HG02642 (cell line): ENCODE measurements around the gene TBXAS1.

Experiments
- ATAC-seq: cut with Tn5 transposase; IDR thresholded peaks from one replicate; pipeline ENCODE4 v1.9.1; 2021; ENCODE audit warnings: mild to moderate bottlenecking; ENCODE audit not compliant: unreplicated experiment, poor library complexity

TBXAS1 gene

GRCh38 chr7:139968931-139969330 lies 139.9 kb downstream of the TBXAS1 start:
- no peak for ATAC-seq

DNA sequence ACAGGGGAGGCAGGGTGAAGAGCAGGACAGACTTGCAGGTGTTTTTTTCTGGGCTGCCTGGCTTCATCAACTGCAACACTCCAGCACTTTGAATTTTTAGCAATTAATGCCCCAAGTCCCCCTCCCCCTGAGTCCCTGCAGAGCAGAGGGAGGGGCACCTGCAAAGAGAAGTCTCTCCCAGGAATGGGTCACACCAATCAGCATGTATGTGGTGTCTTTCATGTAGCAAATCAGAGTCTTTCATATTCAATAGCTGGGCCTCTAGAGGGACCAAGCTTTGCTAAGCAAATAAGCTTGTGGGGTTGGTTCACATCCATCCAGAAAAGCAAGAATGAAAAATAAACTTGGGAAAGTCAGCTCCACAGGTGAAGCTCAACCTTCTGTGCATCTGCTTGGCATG lies 143.0 kb downstream of the TBXAS1 start:
- no peak for ATAC-seq

DNA sequence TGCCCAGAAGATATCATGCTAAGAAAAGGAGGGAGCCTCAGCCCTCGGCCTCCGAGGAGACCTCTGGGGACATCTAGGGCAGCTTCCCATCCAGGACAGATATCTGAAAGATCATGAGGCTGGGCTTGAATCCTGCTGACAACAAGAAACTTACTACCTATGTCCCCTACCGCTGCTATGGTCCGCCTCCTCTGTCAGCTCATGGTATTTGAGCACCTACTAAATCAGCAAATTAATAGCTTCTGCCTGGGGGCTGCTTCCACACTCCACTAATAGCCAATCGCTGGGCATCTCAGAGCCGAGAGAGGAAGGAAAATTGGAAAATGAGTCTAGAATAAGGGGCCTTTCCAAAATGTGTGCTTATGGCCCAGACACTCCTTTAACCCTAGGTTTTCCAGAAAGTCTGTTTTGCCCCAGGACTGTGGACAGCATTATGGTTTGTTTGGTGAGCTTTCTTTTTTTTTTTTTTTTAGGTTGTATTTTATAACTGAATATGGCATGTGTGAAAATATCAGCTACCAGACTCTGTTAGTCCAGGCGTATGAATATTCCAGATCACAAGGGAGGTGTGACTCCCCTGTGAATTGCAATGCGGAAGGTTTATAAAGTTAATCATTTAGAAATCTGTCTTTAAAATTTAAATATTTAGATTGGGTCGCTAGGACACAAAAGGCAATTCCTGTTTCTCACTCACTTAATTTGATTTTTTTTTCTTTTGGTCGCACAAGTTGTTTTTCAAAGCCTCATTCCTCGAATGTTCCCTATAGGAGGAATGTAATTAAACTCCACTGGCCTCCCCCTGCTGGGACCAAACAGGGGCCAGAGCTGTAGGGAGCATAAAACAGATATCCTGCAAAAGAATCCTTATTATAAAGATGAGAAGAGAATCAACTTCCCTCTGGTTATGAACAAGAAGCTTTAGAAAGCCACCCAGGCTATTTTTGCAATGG lies 144.3 kb downstream of the TBXAS1 start:
- no peak for ATAC-seq

- no peak for ATAC-seq
Measured at GRCh38 chr7:139974179-139974811, 145.2 kb downstream of the TBXAS1 start.

DNA sequence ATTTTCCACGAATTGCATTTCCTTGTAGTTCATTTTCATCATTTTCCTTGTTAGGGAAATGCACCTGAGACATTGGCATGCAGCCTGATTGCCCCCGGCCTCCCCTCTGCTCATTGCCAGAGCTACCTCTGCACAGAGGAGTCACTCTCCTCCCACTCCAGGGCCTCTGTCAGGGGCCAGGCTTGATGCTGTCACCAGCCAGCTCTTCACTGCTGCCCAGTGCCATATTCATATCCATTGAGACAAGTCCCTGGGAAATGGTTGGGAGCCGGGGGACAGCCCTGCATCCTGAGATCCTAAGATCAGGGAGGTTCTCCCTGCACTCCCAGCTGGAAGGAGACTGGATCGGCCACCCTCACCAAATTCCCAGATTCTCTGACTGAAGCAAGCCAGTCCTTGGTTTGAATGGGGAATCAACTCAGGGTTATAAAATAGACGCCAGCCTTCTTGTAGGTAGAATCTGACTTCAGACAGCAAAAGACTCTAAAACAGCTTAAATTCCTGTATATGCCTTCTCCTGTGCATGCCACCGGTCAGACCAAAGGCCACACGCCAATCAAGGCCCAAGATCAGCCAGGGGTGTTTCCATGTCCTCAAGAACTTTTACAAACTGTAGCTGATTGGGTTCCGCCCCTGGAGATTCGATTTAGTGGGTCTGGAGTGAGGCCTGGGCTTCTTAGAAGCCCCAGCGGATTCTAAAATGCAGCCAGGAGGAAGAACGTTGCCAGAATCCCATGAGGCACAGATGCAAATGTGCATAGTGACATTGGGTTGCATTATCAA lies 147.2 kb downstream of the TBXAS1 start:
- ATAC-seq = no peak

- no peak for ATAC-seq
Measured at GRCh38 chr7:139976838-139977656, 148.0 kb downstream of the TBXAS1 start.

- ATAC-seq = no peak
Measured at GRCh38 chr7:139981511-139981895, 152.4 kb downstream of the TBXAS1 start.

DNA sequence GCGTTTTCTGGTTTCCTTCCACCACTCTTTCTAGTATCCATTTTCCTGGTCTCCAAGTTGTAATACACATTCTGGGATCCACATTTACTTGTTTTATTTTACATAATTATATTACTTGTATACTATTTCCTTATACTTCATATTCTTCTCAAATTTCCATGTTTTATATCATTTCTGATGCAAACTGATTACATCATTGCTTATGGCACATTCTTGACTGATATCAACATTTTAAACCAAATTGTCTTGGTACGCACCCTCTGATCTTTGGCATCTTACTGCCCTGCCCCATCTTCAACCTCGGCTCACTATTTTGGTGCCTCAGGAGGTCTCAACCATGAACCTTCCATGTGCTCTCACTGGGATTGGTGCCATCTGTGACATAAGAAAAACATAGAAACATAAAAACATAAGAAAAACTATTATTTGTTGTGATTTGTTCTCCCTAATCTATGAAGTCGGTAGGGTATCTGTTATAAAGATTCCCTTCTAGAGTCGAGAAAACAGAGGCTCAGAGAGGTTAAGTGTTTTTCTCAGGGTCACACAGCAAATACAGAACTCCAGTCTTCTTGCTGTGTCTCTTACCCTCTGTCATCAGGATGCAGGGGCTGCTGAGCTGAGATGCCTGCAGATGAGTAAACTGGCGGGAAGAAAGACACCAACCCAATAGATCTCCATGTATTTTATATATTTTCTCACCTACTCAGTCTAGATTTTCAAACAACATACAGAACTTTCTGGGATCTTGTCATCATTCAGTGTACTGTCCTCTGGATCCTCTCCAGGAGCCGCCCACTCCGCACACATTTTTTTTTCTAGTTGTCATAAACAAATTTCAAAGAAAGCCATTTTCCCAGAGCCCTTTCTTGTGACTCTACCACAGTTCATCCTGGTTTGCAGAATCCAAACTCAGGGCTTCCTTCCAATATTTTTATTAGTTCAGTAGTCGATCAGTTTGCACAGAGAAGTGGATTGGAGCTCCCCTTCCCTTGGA lies 154.2 kb downstream of the TBXAS1 start:
- ATAC-seq = no peak

- ATAC-seq = no peak
Measured at GRCh38 chr7:139984642-139985539, 155.8 kb downstream of the TBXAS1 start.

- no peak for ATAC-seq
Measured at GRCh38 chr7:139985811-139986210, 156.7 kb downstream of the TBXAS1 start.

- ATAC-seq = no peak
Measured at GRCh38 chr7:139987691-139988516, 158.8 kb downstream of the TBXAS1 start.

DNA sequence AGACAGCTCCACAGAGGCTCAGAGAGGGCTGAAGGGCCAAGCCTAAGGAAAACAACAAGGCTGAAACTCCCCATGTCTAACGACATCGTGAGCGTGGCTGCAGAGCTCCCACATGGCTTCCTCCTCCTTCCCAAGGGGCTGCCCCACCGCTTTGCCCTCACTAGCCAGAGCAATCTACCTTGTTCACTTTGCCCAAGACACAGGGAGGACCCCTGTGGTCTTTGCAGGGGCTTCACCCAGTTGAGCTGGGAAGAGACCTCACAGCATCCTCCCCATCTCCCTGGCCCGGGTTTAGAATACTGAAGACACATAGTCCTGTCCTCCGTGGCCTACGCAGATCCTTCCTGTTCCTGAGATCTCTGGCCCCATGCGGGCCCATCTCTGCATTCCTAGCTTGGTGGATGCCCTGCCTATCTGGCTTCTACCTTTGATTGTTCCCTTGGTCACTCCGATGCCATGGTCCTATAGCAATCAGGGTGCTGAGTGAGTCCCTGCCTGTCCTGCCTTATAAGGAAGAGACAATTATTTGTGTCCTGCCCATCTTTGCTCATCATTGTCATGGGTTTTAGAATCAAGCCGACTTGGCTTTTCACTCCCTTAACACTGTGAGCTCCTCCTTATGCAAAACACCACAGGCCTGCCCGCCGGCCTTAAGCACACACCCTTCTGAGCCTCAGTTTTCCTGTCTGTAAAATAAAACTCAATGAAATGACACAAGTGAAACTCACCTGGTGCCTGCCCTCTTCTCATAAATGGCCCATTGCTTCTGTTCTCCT lies 160.5 kb downstream of the TBXAS1 start:
- ATAC-seq = no peak

DNA sequence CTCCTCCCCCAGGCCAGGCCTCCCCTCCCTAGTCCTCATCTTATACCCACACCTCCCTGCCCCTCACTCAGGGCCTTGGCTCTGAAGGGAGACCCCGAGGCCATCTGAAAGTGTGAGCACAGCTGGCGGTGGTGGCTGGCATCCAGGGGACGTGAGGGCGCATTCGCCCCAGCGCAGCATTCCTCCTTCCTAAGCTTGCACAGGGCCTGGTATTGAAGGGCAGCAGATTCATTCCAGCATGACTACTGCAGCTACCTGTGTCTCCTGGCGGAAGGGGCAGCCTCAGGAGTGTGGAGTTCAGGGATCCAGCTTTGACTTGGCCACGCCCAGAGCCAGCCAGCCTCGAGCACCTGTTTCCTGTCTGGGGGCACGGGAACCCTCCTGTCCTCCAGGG lies 161.1 kb downstream of the TBXAS1 start:
- ATAC-seq = no peak

- no peak for ATAC-seq
Measured at GRCh38 chr7:139990571-139991268, 161.7 kb downstream of the TBXAS1 start.

DNA sequence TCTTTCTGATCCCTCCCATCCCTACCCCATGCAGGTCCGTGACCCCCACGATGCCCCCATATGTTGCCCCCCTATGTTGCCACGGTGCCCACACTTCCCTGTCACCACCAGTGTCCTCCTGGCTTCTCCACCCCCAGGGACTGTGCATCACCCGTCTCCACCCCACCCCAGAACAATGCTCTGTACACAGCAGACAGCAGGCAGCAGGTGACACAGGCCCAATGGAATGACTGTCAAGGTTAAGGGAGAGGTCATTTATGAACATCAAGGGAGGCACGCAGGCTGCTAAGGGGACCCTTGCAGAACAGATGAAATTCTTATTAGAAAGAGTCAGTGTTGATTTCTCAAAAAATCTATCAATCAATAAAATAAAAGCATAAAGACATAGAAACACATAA lies 162.2 kb downstream of the TBXAS1 start:
- ATAC-seq = no peak

GRCh38 chr7:139991911-139992310 lies 162.8 kb downstream of the TBXAS1 start:
- no peak for ATAC-seq
